ENCODE measurements around the gene LYPD1. TPM values are rescaled to one million over a fixed set of nuclear protein-coding genes. Genes with fewer than 3 reads are reported as not detected.

The LYPD1 gene
- total and polyA plus RNA-seq, 2 experiments from 2014 or later = 1.5 to 4.2 TPM

DNA sequence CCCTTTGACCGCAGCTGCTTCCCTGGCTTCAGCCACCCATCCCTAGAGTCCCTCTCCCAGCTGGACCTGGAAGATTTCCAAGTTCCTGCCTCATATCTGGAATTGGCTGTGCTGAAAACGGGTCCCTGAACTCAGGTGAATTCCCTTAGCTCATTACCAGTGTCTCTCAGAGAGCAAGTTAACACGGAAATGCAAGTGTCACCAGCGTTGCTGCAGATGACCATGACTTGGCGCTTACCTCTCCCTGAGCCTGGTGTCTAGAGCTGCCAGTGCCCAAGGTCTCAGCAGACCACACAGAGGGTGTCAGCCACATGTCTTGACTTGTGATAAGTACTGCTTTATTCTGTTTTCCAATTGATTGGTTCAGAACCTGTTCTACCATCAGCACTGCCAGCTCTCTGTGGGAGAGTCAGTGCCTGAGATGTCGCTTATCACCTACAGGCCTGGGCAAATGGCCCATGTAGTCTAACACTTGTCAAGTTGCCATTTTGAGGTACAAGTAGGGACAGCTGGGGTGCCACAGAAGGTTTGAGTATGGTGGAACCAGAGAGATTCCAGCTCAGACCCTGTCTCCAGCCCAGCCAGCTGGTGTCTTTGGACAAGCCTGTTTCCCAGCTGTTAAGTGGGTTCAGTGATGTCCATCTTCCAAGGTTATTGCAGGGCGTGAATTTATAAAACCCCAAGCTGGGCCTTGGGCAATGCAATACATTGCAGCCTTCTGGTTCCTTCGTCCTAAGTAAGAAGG is 48.7 kb downstream of the LYPD1 start:
- H3K9me3 Mint-ChIP-seq = peaks cover 5% of the 10 kb centered on the region; the same call in 2 of the 3 replicates
- Histone ChIP-seq H3F3A (replicated peaks; ENCODE audit: low read depth) (no peaks in the 10 kb centered on the region), H3K27ac (ENCODE audit: low read depth) (no peak overlapping the region), H3K4me2 (no peak overlapping the region), H3K9me2 (ENCODE audit: insufficient read depth) (peaks cover 18% of the 10 kb centered on the region; the same call in 1 of the 2 replicates), H3K79me2 (replicated peaks; ENCODE audit: insufficient read depth) (no peaks in the 10 kb centered on the region), H2AFZ (no peak overlapping the region), H3K27me3 (ENCODE audit: insufficient read depth) (no peaks in the 10 kb centered on the region), H3K4me3 (no peak overlapping the region), H3K36me3 (ENCODE audit: insufficient read depth) (peaks cover 4% of the 10 kb centered on the region; the same call in 1 of the 2 replicates), H3K4me1 (ENCODE audit: insufficient read depth) (peaks cover 10% of the 10 kb centered on the region; the same call in 1 of the 2 replicates), H4K20me1 (replicated peaks; ENCODE audit: insufficient read depth) (no peaks in the 10 kb centered on the region)
- H3K36me3 Mint-ChIP-seq (ENCODE audit: low read depth) = peaks cover 6% of the 10 kb centered on the region; the same call in 2 of the 3 replicates
- H3K27ac Mint-ChIP-seq = no peak overlapping the region
- peaks cover 31% of the 10 kb centered on the region for H3K4me1 Mint-ChIP-seq
- no peak for DNase-seq (ENCODE audit: low spot score)
- no peak for TF ChIP-seq EZH2phosphoT487 (IDR thresholded peaks at IDR 0.05; ENCODE audit: unreplicated experiment)
- TF ChIP-seq, protein P1, sequence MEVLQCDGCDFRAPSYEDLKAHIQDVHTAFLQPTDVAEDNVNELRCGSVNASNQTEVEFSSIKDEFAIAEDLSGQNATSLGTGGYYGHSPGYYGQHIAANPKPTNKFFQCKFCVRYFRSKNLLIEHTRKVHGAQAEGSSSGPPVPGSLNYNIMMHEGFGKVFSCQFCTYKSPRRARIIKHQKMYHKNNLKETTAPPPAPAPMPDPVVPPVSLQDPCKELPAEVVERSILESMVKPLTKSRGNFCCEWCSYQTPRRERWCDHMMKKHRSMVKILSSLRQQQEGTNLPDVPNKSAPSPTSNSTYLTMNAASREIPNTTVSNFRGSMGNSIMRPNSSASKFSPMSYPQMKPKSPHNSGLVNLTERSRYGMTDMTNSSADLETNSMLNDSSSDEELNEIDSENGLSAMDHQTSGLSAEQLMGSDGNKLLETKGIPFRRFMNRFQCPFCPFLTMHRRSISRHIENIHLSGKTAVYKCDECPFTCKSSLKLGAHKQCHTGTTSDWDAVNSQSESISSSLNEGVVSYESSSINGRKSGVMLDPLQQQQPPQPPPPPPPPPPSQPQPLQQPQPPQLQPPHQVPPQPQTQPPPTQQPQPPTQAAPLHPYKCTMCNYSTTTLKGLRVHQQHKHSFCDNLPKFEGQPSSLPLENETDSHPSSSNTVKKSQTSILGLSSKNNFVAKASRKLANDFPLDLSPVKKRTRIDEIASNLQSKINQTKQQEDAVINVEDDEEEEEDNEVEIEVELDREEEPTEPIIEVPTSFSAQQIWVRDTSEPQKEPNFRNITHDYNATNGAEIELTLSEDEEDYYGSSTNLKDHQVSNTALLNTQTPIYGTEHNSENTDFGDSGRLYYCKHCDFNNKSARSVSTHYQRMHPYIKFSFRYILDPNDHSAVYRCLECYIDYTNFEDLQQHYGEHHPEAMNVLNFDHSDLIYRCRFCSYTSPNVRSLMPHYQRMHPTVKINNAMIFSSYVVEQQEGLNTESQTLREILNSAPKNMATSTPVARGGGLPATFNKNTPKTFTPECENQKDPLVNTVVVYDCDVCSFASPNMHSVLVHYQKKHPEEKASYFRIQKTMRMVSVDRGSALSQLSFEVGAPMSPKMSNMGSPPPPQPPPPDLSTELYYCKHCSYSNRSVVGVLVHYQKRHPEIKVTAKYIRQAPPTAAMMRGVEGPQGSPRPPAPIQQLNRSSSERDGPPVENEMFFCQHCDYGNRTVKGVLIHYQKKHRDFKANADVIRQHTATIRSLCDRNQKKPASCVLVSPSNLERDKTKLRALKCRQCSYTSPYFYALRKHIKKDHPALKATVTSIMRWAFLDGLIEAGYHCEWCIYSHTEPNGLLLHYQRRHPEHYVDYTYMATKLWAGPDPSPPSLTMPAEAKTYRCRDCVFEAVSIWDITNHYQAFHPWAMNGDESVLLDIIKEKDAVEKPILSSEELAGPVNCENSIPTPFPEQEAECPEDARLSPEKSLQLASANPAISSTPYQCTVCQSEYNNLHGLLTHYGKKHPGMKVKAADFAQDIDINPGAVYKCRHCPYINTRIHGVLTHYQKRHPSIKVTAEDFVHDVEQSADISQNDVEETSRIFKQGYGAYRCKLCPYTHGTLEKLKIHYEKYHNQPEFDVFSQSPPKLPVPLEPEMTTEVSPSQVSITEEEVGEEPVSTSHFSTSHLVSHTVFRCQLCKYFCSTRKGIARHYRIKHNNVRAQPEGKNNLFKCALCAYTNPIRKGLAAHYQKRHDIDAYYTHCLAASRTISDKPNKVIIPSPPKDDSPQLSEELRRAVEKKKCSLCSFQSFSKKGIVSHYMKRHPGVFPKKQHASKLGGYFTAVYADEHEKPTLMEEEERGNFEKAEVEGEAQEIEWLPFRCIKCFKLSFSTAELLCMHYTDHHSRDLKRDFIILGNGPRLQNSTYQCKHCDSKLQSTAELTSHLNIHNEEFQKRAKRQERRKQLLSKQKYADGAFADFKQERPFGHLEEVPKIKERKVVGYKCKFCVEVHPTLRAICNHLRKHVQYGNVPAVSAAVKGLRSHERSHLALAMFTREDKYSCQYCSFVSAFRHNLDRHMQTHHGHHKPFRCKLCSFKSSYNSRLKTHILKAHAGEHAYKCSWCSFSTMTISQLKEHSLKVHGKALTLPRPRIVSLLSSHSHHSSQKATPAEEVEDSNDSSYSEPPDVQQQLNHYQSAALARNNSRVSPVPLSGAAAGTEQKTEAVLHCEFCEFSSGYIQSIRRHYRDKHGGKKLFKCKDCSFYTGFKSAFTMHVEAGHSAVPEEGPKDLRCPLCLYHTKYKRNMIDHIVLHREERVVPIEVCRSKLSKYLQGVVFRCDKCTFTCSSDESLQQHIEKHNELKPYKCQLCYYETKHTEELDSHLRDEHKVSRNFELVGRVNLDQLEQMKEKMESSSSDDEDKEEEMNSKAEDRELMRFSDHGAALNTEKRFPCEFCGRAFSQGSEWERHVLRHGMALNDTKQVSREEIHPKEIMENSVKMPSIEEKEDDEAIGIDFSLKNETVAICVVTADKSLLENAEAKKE (CRISPR knock-in tag; IDR thresholded peaks at IDR 0.05) = no peak
- TF ChIP-seq, protein P2, sequence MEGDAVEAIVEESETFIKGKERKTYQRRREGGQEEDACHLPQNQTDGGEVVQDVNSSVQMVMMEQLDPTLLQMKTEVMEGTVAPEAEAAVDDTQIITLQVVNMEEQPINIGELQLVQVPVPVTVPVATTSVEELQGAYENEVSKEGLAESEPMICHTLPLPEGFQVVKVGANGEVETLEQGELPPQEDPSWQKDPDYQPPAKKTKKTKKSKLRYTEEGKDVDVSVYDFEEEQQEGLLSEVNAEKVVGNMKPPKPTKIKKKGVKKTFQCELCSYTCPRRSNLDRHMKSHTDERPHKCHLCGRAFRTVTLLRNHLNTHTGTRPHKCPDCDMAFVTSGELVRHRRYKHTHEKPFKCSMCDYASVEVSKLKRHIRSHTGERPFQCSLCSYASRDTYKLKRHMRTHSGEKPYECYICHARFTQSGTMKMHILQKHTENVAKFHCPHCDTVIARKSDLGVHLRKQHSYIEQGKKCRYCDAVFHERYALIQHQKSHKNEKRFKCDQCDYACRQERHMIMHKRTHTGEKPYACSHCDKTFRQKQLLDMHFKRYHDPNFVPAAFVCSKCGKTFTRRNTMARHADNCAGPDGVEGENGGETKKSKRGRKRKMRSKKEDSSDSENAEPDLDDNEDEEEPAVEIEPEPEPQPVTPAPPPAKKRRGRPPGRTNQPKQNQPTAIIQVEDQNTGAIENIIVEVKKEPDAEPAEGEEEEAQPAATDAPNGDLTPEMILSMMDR (conservative IDR thresholded peaks at IDR 0.05; ENCODE audit: low read depth in 2 of 2) = no peak
- no peak for TF ChIP-seq ZNF331 (CRISPR knock-in tag; IDR thresholded peaks at IDR 0.05; ENCODE audit: low read depth)
- no peak for TF ChIP-seq STAT1 (IDR thresholded peaks at IDR 0.05; ENCODE audit: unreplicated experiment)
- TF ChIP-seq POLR2AphosphoS5 (IDR thresholded peaks at IDR 0.05; ENCODE audit: low read depth) = no peak
- no peak for TF ChIP-seq NANOG (IDR thresholded peaks at IDR 0.05; ENCODE audit: borderline replicate concordance)
- TF ChIP-seq EZH2 (IDR thresholded peaks at IDR 0.05; ENCODE audit: low read depth, unreplicated experiment) = no peak
- TF ChIP-seq, protein P3, sequence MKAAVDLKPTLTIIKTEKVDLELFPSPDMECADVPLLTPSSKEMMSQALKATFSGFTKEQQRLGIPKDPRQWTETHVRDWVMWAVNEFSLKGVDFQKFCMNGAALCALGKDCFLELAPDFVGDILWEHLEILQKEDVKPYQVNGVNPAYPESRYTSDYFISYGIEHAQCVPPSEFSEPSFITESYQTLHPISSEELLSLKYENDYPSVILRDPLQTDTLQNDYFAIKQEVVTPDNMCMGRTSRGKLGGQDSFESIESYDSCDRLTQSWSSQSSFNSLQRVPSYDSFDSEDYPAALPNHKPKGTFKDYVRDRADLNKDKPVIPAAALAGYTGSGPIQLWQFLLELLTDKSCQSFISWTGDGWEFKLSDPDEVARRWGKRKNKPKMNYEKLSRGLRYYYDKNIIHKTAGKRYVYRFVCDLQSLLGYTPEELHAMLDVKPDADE (IDR thresholded peaks at IDR 0.05) = no peak
- no peak for TF ChIP-seq ZNF114 (CRISPR knock-in tag; IDR thresholded peaks at IDR 0.05)
- TF ChIP-seq CREB1 (CRISPR knock-in tag; IDR thresholded peaks at IDR 0.05; ENCODE audit: low read depth) = no peak
- no peak for ATAC-seq
- H3K4me3 Mint-ChIP-seq = no peak overlapping the region
- H3K27me3 Mint-ChIP-seq (ENCODE audit: insufficient read depth, low read depth, poor library complexity) = peaks cover 11% of the 10 kb centered on the region
